H9 (cell line): Measurements from ENCODE around the gene KIF26B. TPM values are rescaled to one million over a fixed set of nuclear protein-coding genes. Genes with fewer than 3 reads are reported as not detected.

Experiments
- DNase-seq: peaks from one replicate; pipeline ENCODE4 v3.0.0-alpha.2; 2017
- H2AFZ ChIP-seq: one replicate; pipeline ENCODE4 v1.6.1; 2013; ENCODE audit warnings: mild to moderate bottlenecking, low read length, control low read depth, moderate library complexity
- H2AK5ac ChIP-seq: 2 replicates; pipeline ENCODE4 v1.6.1; 2013; ENCODE audit warnings: low read length, control low read depth, mixed read lengths; ENCODE audit not compliant: insufficient read length
- H2BK120ac ChIP-seq: one replicate; pipeline ENCODE4 v1.6.1; 2013; ENCODE audit warnings: low read depth, mild to moderate bottlenecking, low read length, control low read depth, inconsistent platforms; ENCODE audit not compliant: poor library complexity, severe bottlenecking
- H2BK12ac ChIP-seq: 2 replicates; pipeline ENCODE4 v1.6.1; 2013; ENCODE audit warnings: low read length, control low read depth, mixed read lengths, low read depth; ENCODE audit not compliant: insufficient read length
- H2BK15ac ChIP-seq: 2 replicates; pipeline ENCODE4 v1.6.1; 2013; ENCODE audit warnings: low read depth, low read length, control low read depth
- H2BK20ac ChIP-seq: one replicate; pipeline ENCODE4 v1.6.1; 2013; ENCODE audit warnings: low read depth, mild to moderate bottlenecking, low read length, control low read depth, inconsistent platforms; ENCODE audit not compliant: poor library complexity, severe bottlenecking
- H2BK5ac ChIP-seq: 2 replicates; pipeline ENCODE4 v1.6.1; 2013; ENCODE audit warnings: low read length, control low read depth, mixed read lengths; ENCODE audit not compliant: insufficient read length
- H3K14ac ChIP-seq: 2 replicates; pipeline ENCODE4 v1.6.1; 2013; ENCODE audit warnings: low read length, control low read depth; ENCODE audit not compliant: insufficient read depth
- H3K18ac ChIP-seq: 2 replicates; pipeline ENCODE4 v1.6.1; 2013; ENCODE audit warnings: low read depth, mild to moderate bottlenecking, mixed read lengths, low read length, control low read depth; ENCODE audit not compliant: insufficient read length
- H3K23ac ChIP-seq: 2 replicates; pipeline ENCODE4 v1.6.1; 2013; ENCODE audit warnings: low read length, control low read depth, mixed read lengths, low read depth; ENCODE audit not compliant: insufficient read length
- H3K23me2 ChIP-seq: 2 replicates; pipeline ENCODE4 v1.6.1; 2013; ENCODE audit warnings: low read depth, mild to moderate bottlenecking, mixed read lengths, low read length, control low read depth; ENCODE audit not compliant: insufficient read length, poor library complexity, severe bottlenecking
- H3K27ac ChIP-seq: 2 replicates; pipeline ENCODE4 v1.5.1; 2013; ENCODE audit warnings: low read length, control low read depth, mixed read lengths, low read depth; ENCODE audit not compliant: insufficient read length
- H3K27me3 ChIP-seq: 2 replicates; pipeline ENCODE4 v1.6.1; 2013; ENCODE audit warnings: low read length, control low read depth, inconsistent platforms; ENCODE audit not compliant: insufficient read depth
- H3K4ac ChIP-seq: 2 replicates; pipeline ENCODE4 v1.6.1; 2013; ENCODE audit warnings: low read depth, mild to moderate bottlenecking, control low read depth, inconsistent platforms, low read length, moderate library complexity
- H3K4me1 ChIP-seq: 2 replicates; pipeline ENCODE4 v1.6.1; 2013; ENCODE audit warnings: low read length, control low read depth, inconsistent platforms; ENCODE audit not compliant: insufficient read depth
- H3K4me2 ChIP-seq: 2 replicates; pipeline ENCODE4 v1.6.1; 2013; ENCODE audit warnings: low read length, control low read depth, mixed read lengths; ENCODE audit not compliant: insufficient read length, insufficient read depth
- H3K56ac ChIP-seq: 2 replicates; pipeline ENCODE4 v1.6.1; 2013; ENCODE audit warnings: low read depth, mild to moderate bottlenecking, mixed read lengths, low read length, control low read depth; ENCODE audit not compliant: insufficient read length
- H3K79me1 ChIP-seq: 2 replicates; pipeline ENCODE4 v1.6.1; 2013; ENCODE audit warnings: low read depth, mild to moderate bottlenecking, moderate library complexity, low read length, control low read depth, inconsistent platforms; ENCODE audit not compliant: insufficient read depth, poor library complexity, severe bottlenecking
- H3K79me2 ChIP-seq: 2 replicates; pipeline ENCODE4 v1.6.1; 2013; ENCODE audit warnings: low read length, control low read depth, inconsistent platforms; ENCODE audit not compliant: insufficient read depth
- H3K9ac ChIP-seq: 2 replicates; pipeline ENCODE4 v1.6.1; 2013; ENCODE audit warnings: low read length, control low read depth, mixed read lengths; ENCODE audit not compliant: insufficient read length; ENCODE audit errors: extremely low read depth
- H3K9me3 ChIP-seq: one replicate; pipeline ENCODE4 v1.6.1; 2013; ENCODE audit warnings: low read depth, low read length, inconsistent platforms; ENCODE audit not compliant: control insufficient read depth
- H3T11ph ChIP-seq: one replicate; pipeline ENCODE4 v1.6.1; 2013; ENCODE audit warnings: mild to moderate bottlenecking, low read length, control low read depth, inconsistent platforms
- H4K20me1 ChIP-seq: one replicate; pipeline ENCODE4 v1.6.1; 2013; ENCODE audit not compliant: control insufficient read depth, insufficient read length, insufficient read depth
- H4K5ac ChIP-seq: 2 replicates; pipeline ENCODE4 v1.6.1; 2013; ENCODE audit warnings: low read depth, mild to moderate bottlenecking, mixed read lengths, low read length, control low read depth; ENCODE audit not compliant: insufficient read length
- H4K8ac ChIP-seq: replicated peaks from 2 replicates; pipeline ENCODE4 v1.6.1; 2013; ENCODE audit warnings: low read length, control low read depth, mixed read lengths, low read depth; ENCODE audit not compliant: insufficient read length
- H4K91ac ChIP-seq: 2 replicates; pipeline ENCODE4 v1.6.1; 2013; ENCODE audit warnings: low read depth, mild to moderate bottlenecking, moderate library complexity, mixed read lengths, low read length, control low read depth; ENCODE audit not compliant: insufficient read length
- H3K27ac Mint-ChIP-seq, 3 experiments: 2 replicates in 2 of 3; 3 replicates in 1 of 3; pipeline ENCODE4 v1.8.0; 2020 to 2021; ENCODE audit warnings: mixed read lengths in 3 of 3, mild to moderate bottlenecking in 1 of 3, moderate library complexity in 1 of 3
- H3K27me3 Mint-ChIP-seq: 2 replicates; pipeline ENCODE4 v1.8.0; 2021; ENCODE audit warnings: low read depth, mild to moderate bottlenecking, moderate library complexity, mixed read lengths
- H3K36me3 Mint-ChIP-seq, 3 experiments: 2 replicates in 2 of 3; 3 replicates in 1 of 3; pipeline ENCODE4 v1.8.0; 2020 to 2021; ENCODE audit warnings: low read depth in 3 of 3, mixed read lengths in 3 of 3; ENCODE audit not compliant: insufficient read depth in 1 of 3
- H3K4me1 Mint-ChIP-seq, 2 experiments: 2 replicates each; pipeline ENCODE4 v1.8.0; 2020; ENCODE audit warnings: mixed read lengths in 2 of 2
- H3K4me3 Mint-ChIP-seq, 2 experiments: 2 replicates in 1 of 2; 3 replicates in 1 of 2; pipeline ENCODE4 v1.8.0; 2020 to 2021; ENCODE audit warnings: mild to moderate bottlenecking in 2 of 2, mixed read lengths in 2 of 2, moderate library complexity in 1 of 2
- H3K9me3 Mint-ChIP-seq, 2 experiments: 2 replicates in 1 of 2; 3 replicates in 1 of 2; pipeline ENCODE4 v1.8.0; 2020; ENCODE audit warnings: mild to moderate bottlenecking in 2 of 2, mixed read lengths in 2 of 2, moderate library complexity in 1 of 2
- CTCF ChIP-seq: fragments of 200-600 bp; sonication (generic); conservative IDR thresholded peaks from 3 replicates; pipeline ENCODE4 v1.8.0; 2021; ENCODE audit warnings: antibody characterized with exemption, mild to moderate bottlenecking
- WGBS: extraction: QIAGEN DNeasy Blood & Tissue Kit; methylation state at CpG from one replicate; pipeline ENCODE4 v1.1.7; 2013; ENCODE audit warnings: missing lambda C conversion rate, low lambda C conversion rate, mixed read lengths; ENCODE audit not compliant: insufficient read length; ENCODE audit errors: extremely low coverage; 5-methylcytosine and 5-hydroxymethylcytosine counted together
- total RNA-seq: library from RNA; stranded (reverse); gene quantifications from 2 replicates; pipeline ENCODE4 v1.2.1, GENCODE V29; 2021

KIF26B gene
- total RNA-seq, 1 experiment from 2014 or later: 0.13 TPM

- no peak overlapping the region for H2BK20ac ChIP-seq
- H4K5ac ChIP-seq: no peak overlapping the region
- no peak overlapping the region for H2BK120ac ChIP-seq
- no peaks in the 10 kb centered on the region for H3K9me3 ChIP-seq
- H3K23ac ChIP-seq: no peak overlapping the region
- H3K56ac ChIP-seq: no peak overlapping the region
- peaks cover 10 to 11% of the 10 kb centered on the region in 2 experiments for H3K4me1 Mint-ChIP-seq
- no peak overlapping the region for H3T11ph ChIP-seq
- no peak overlapping the region for H3K27ac Mint-ChIP-seq
- no peak overlapping the region for H2BK15ac ChIP-seq
- H3K27me3 Mint-ChIP-seq: peaks cover 31% of the 10 kb centered on the region
- H3K9me3 Mint-ChIP-seq: no peaks in the 10 kb centered on the region; a peak in 1 of 5 replicates
- no peaks in the 10 kb centered on the region for H3K79me2 ChIP-seq
- no peak overlapping the region for H4K91ac ChIP-seq
- H3K23me2 ChIP-seq: no peaks in the 10 kb centered on the region
- no peak overlapping the region for H3K4me3 Mint-ChIP-seq
- no peak overlapping the region for H3K9ac ChIP-seq
- no CpG with 5 or more reads among the region's 8 CpGs for WGBS
- no peaks in the 10 kb centered on the region for H3K27me3 ChIP-seq
- peaks cover 2% of the 10 kb centered on the region; the same call in 1 of the 2 replicates for H3K4me1 ChIP-seq
- no peak overlapping the region for H3K14ac ChIP-seq
- H3K36me3 Mint-ChIP-seq: no peaks in the 10 kb centered on the region
- H2BK5ac ChIP-seq: no peak overlapping the region
- no peak overlapping the region for H2BK12ac ChIP-seq
- H3K79me1 ChIP-seq: no peaks in the 10 kb centered on the region
- no peak overlapping the region for H3K27ac ChIP-seq
- H3K18ac ChIP-seq: no peak overlapping the region
- H2AFZ ChIP-seq: no peak overlapping the region
- H3K4me2 ChIP-seq: no peak overlapping the region
- no peak; the same call in 2 of the 3 replicates for TF ChIP-seq CTCF
- H4K20me1 ChIP-seq: no peaks in the 10 kb centered on the region
- H2AK5ac ChIP-seq: no peak overlapping the region
- no peak overlapping the region for H4K8ac ChIP-seq
- no peak for DNase-seq
- H3K4ac ChIP-seq: no peak overlapping the region
Measured at GRCh38 chr1:245229051-245229450, 74.3 kb downstream of the KIF26B start.
